Measurements from ENCODE around the gene GRM8.

GRM8 gene

GRCh38 chr7:126570845-126571244 lies 681.9 kb downstream of the GRM8 start:
- Mint-ChIP-seq H3K4me1 (ENCODE audit: low read depth) (no peaks in the 10 kb centered on the region), H3K27ac (no peak overlapping the region), H3K9me3 (no peaks in the 10 kb centered on the region), H3K36me3 (ENCODE audit: low read depth) (no peaks in the 10 kb centered on the region), H3K27me3 (no peaks in the 10 kb centered on the region), H3K4me3 (no peak overlapping the region)
- intact Hi-C loops (cut with micrococcal nuclease), result no loop called here

GRCh38 chr7:126569402-126569801 lies 683.3 kb downstream of the GRM8 start:
- no peaks in the 10 kb centered on the region for H3K4me1 Mint-ChIP-seq (ENCODE audit: low read depth)
- no peaks in the 10 kb centered on the region for H3K36me3 Mint-ChIP-seq (ENCODE audit: low read depth)
- H3K27ac Mint-ChIP-seq, result no peak overlapping the region
- H3K9me3 Mint-ChIP-seq, result no peaks in the 10 kb centered on the region
- H3K27me3 Mint-ChIP-seq, result no peaks in the 10 kb centered on the region
- no peak overlapping the region for H3K4me3 Mint-ChIP-seq
- intact Hi-C loops (cut with micrococcal nuclease), result no loop called here

- Mint-ChIP-seq H3K27ac (no peak overlapping the region), H3K4me1 (ENCODE audit: low read depth) (no peaks in the 10 kb centered on the region), H3K4me3 (no peak overlapping the region), H3K27me3 (no peaks in the 10 kb centered on the region), H3K9me3 (no peaks in the 10 kb centered on the region), H3K36me3 (ENCODE audit: low read depth) (no peaks in the 10 kb centered on the region)
- intact Hi-C loops (cut with micrococcal nuclease), result no loop called here
Measured at GRCh38 chr7:126557271-126557670, 695.5 kb downstream of the GRM8 start.

GRCh38 chr7:126541406-126541805 lies 711.3 kb downstream of the GRM8 start:
- Mint-ChIP-seq H3K4me3 (no peak overlapping the region), H3K27me3 (no peaks in the 10 kb centered on the region)
- intact Hi-C loops (cut with micrococcal nuclease), result no loop called here

GRCh38 chr7:126535176-126535575 lies 717.6 kb downstream of the GRM8 start:
- Mint-ChIP-seq H3K4me1 (ENCODE audit: low read depth) (no peaks in the 10 kb centered on the region), H3K27me3 (no peaks in the 10 kb centered on the region), H3K9me3 (no peaks in the 10 kb centered on the region), H3K27ac (no peak overlapping the region), H3K4me3 (no peak overlapping the region), H3K36me3 (ENCODE audit: low read depth) (no peaks in the 10 kb centered on the region)
- intact Hi-C loops (cut with micrococcal nuclease), result no loop called here

More at GRCh38 chr7:126541406-126541805, 711.3 kb downstream of the GRM8 start:
- Mint-ChIP-seq H3K36me3 (ENCODE audit: low read depth) (no peaks in the 10 kb centered on the region), H3K27ac (no peak overlapping the region), H3K9me3 (no peaks in the 10 kb centered on the region), H3K4me1 (ENCODE audit: low read depth) (no peaks in the 10 kb centered on the region)

- H3K36me3 Mint-ChIP-seq (ENCODE audit: low read depth), result no peaks in the 10 kb centered on the region
- H3K4me3 Mint-ChIP-seq, result no peak overlapping the region
- no peaks in the 10 kb centered on the region for H3K27me3 Mint-ChIP-seq
- intact Hi-C loops (cut with micrococcal nuclease), result no loop called here
- H3K27ac Mint-ChIP-seq, result no peak overlapping the region
- no peaks in the 10 kb centered on the region for H3K9me3 Mint-ChIP-seq
- H3K4me1 Mint-ChIP-seq (ENCODE audit: low read depth), result no peaks in the 10 kb centered on the region
Measured at GRCh38 chr7:126533715-126534114, 719.0 kb downstream of the GRM8 start.

- Mint-ChIP-seq H3K4me3 (no peak overlapping the region), H3K27me3 (no peaks in the 10 kb centered on the region), H3K27ac (no peak overlapping the region), H3K36me3 (ENCODE audit: low read depth) (no peaks in the 10 kb centered on the region), H3K4me1 (ENCODE audit: low read depth) (no peaks in the 10 kb centered on the region), H3K9me3 (peaks cover 10% of the 10 kb centered on the region)
- intact Hi-C loops (cut with micrococcal nuclease), result no loop called here
Measured at GRCh38 chr7:126529833-126530232, 722.9 kb downstream of the GRM8 start.

- Mint-ChIP-seq H3K4me3 (no peak overlapping the region), H3K27ac (no peak overlapping the region), H3K36me3 (ENCODE audit: low read depth) (no peaks in the 10 kb centered on the region), H3K4me1 (ENCODE audit: low read depth) (no peaks in the 10 kb centered on the region), H3K27me3 (no peaks in the 10 kb centered on the region), H3K9me3 (peaks cover 10% of the 10 kb centered on the region)
- intact Hi-C loops (cut with micrococcal nuclease), result no loop called here
Measured at GRCh38 chr7:126529254-126529653, 723.5 kb downstream of the GRM8 start.

- H3K36me3 Mint-ChIP-seq (ENCODE audit: low read depth), result no peaks in the 10 kb centered on the region
- no peak overlapping the region for H3K27ac Mint-ChIP-seq
- no peaks in the 10 kb centered on the region for H3K4me1 Mint-ChIP-seq (ENCODE audit: low read depth)
- peaks cover 10% of the 10 kb centered on the region for H3K9me3 Mint-ChIP-seq
- intact Hi-C loops (cut with micrococcal nuclease), result no loop called here
- H3K27me3 Mint-ChIP-seq, result no peaks in the 10 kb centered on the region
- H3K4me3 Mint-ChIP-seq, result no peak overlapping the region
Measured at GRCh38 chr7:126525906-126526305, 726.8 kb downstream of the GRM8 start.

GRCh38 chr7:126524967-126525366 lies 727.8 kb downstream of the GRM8 start:
- Mint-ChIP-seq H3K27ac (no peak overlapping the region), H3K9me3 (peaks cover 15% of the 10 kb centered on the region), H3K4me1 (ENCODE audit: low read depth) (no peaks in the 10 kb centered on the region), H3K27me3 (no peaks in the 10 kb centered on the region), H3K36me3 (ENCODE audit: low read depth) (no peaks in the 10 kb centered on the region), H3K4me3 (no peak overlapping the region)
- intact Hi-C loops (cut with micrococcal nuclease), result no loop called here

GRCh38 chr7:126511046-126511445 lies 741.7 kb downstream of the GRM8 start:
- intact Hi-C loops (cut with micrococcal nuclease), result no loop called here
- no peak overlapping the region for H3K27ac Mint-ChIP-seq

GRCh38 chr7:126501617-126502016 lies 751.1 kb downstream of the GRM8 start:
- Mint-ChIP-seq H3K36me3 (ENCODE audit: low read depth) (no peaks in the 10 kb centered on the region), H3K9me3 (no peaks in the 10 kb centered on the region), H3K4me1 (ENCODE audit: low read depth) (no peaks in the 10 kb centered on the region), H3K4me3 (no peak overlapping the region), H3K27me3 (no peaks in the 10 kb centered on the region), H3K27ac (no peak overlapping the region)
- intact Hi-C loops (cut with micrococcal nuclease), result no loop called here

More at GRCh38 chr7:126511046-126511445, 741.7 kb downstream of the GRM8 start:
- H3K36me3 Mint-ChIP-seq (ENCODE audit: low read depth), result no peaks in the 10 kb centered on the region
- no peaks in the 10 kb centered on the region for H3K4me1 Mint-ChIP-seq (ENCODE audit: low read depth)
- H3K27me3 Mint-ChIP-seq, result no peaks in the 10 kb centered on the region
- H3K4me3 Mint-ChIP-seq, result no peak overlapping the region
- H3K9me3 Mint-ChIP-seq, result peaks cover 9% of the 10 kb centered on the region

- Mint-ChIP-seq H3K4me1 (ENCODE audit: low read depth) (no peaks in the 10 kb centered on the region), H3K36me3 (ENCODE audit: low read depth) (no peaks in the 10 kb centered on the region)
Measured at GRCh38 chr7:126499481-126499880, 753.3 kb downstream of the GRM8 start.

GRCh38 chr7:126495733-126496132 lies 757.0 kb downstream of the GRM8 start:
- Mint-ChIP-seq H3K4me3 (no peak overlapping the region), H3K9me3 (no peaks in the 10 kb centered on the region), H3K36me3 (ENCODE audit: low read depth) (no peaks in the 10 kb centered on the region), H3K27ac (no peak overlapping the region), H3K27me3 (no peaks in the 10 kb centered on the region), H3K4me1 (ENCODE audit: low read depth) (no peaks in the 10 kb centered on the region)
- intact Hi-C loops (cut with micrococcal nuclease), result no loop called here

More at GRCh38 chr7:126499481-126499880, 753.3 kb downstream of the GRM8 start:
- no peak overlapping the region for H3K27ac Mint-ChIP-seq
- H3K4me3 Mint-ChIP-seq, result no peak overlapping the region
- intact Hi-C loops (cut with micrococcal nuclease), result no loop called here
- no peaks in the 10 kb centered on the region for H3K9me3 Mint-ChIP-seq
- no peaks in the 10 kb centered on the region for H3K27me3 Mint-ChIP-seq

- intact Hi-C loops (cut with micrococcal nuclease), result no loop called here
- Mint-ChIP-seq H3K27me3 (no peaks in the 10 kb centered on the region), H3K9me3 (peaks cover 3% of the 10 kb centered on the region), H3K4me3 (no peak overlapping the region), H3K36me3 (ENCODE audit: low read depth) (no peaks in the 10 kb centered on the region), H3K4me1 (ENCODE audit: low read depth) (no peaks in the 10 kb centered on the region), H3K27ac (no peak overlapping the region)
Measured at GRCh38 chr7:126495001-126495400, 757.7 kb downstream of the GRM8 start.
